GM21423 (cell line): ENCODE data around the gene HEXIM1.
A peak's percentile ranks its signal among the peaks of the same experiment; 100 is the strongest.

Experiments used
- ATAC-seq: cut with Tn5 transposase; IDR thresholded peaks from one replicate; pipeline ENCODE4 v1.9.1; 2021; ENCODE audit warnings: mild to moderate bottlenecking, moderate library complexity; ENCODE audit not compliant: unreplicated experiment

The HEXIM1 gene

DNA sequence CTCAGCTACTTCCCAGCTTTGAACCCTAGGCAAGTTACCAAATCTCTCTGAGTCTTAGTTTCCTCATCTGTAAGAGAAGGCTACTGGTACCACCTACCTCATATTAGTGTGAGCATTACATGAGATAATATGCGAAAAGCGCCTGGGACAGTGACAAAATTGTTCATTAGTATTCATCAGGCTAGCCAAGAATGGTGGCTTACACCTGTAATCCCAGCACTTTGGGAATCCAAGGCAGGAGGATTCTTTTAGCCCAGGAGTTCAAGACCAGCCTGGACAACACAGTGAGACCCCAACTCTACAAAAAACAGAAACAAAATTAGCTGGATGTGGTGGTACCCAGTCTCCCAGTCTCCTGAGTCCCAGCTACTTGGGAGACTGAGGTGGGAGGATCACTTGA is 19.3 kb upstream of the HEXIM1 start:
- ATAC-seq: no peak

- ATAC-seq: no peak
Observed at GRCh38 chr17:45129426-45129939, 18.8 kb upstream of the HEXIM1 start.

- no peak for ATAC-seq
Observed at GRCh38 chr17:45129940-45130680, 18.2 kb upstream of the HEXIM1 start.

DNA sequence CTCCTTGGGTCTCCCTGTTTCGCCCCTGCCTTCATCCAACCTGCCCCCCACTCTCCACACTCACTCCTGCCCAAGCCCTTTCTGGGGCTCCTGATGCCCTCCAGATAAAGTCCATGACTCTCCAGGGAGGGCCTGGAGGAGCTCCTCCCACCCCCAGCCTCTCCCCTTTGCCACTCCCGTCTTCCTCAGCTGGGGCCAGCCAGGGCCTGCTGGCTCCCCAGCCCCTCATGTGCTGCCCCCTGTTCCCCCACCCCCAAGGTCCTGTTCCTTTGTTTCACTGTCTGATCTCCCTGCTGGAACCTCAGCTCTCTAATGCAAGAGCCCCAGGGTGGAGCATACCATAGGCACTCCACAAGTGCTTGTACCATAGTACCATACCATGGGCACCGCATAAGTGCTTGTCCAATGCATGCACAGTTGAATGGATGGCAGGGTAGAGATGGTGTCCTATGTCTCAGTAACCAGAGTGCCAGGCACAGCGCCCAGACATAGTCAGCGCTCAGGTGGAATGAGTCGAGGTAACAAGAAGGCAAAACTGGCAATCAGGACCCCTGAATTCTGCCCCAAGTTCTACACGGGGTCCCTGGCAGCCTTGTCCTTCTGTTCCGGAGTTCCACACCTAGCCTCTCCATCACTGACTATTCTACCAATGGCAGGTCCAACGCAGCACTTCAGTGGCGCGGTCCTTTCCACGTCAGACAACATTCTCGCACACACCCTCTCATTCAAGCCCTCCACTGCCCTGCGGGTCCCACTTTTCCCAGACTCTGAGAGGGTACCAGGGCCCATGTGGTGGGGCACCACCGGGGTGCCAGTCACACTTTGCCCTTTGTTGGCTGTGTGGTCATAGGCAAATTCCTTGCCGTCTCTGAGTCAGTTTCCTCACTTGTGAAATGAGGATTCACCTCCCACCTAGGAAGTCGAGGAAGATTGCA is 17.3 kb upstream of the HEXIM1 start:
- ATAC-seq: no peak

GRCh38 chr17:45131616-45132319 is 16.5 kb upstream of the HEXIM1 start:
- no peak for ATAC-seq

DNA sequence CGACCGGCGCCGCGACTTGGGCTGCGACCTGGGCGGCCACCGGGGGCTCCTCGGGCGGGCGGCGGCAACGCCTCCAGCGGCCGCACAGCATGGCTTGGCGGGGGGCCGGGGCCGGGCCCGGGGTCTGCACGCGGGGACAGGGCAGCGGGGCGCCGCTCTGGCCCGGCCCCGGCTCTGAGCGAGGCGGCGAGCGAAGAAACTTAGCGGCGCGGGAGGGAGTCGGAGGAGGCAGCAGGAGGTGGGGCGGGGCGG is 16.0 kb upstream of the HEXIM1 start, which contains the start of gene PLCD3:
Gene PLCD3, minus strand, starts transcription at position 196 of the 252 bp plus-strand sequence. Its CDS starts 105 bp downstream, at position 91.
- no peak for ATAC-seq

DNA sequence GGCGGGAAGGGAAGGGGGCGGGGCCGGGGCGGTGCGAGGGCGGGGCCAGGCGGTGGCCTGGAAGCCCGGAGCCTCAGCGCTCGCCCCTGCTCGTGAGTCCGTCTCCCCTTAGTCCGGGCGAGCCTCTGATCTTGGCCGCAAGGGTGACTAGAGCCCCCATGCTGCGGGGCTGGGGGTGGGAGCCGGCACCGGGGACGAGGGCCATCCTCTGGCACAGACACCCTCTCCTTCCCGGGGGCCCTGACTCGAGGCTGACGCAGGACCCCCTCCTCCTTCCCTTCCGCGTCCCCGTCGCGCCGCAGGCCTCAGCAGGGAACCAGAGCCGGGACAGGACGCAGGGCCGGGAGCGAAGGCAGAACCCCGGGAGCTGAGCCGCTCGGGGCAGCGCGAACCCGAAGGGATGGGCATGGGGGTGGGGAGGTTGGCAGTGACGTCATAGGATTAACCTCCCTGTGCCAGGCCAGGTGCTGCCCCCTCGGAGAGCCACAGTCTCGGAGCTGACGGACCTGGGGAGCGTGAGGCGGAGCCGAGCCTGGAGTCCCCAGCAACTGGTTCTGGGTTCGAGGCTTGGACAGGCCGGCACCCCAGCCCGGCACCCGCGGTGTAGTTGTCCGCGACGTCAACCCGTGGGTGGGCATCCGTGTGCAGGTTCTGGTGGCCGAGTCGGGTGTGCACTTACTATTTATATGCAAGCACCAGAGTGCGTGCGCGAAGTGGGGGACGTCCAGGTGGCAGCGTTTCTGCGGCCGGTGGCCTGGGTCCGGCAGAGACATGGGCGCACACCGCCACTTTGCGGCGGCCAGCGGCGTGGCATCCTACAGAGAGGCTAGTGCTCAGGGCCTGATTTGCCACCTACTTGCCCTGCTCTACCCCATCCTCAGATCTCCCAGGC is 15.5 kb upstream of the HEXIM1 start:
- no peak for ATAC-seq

DNA sequence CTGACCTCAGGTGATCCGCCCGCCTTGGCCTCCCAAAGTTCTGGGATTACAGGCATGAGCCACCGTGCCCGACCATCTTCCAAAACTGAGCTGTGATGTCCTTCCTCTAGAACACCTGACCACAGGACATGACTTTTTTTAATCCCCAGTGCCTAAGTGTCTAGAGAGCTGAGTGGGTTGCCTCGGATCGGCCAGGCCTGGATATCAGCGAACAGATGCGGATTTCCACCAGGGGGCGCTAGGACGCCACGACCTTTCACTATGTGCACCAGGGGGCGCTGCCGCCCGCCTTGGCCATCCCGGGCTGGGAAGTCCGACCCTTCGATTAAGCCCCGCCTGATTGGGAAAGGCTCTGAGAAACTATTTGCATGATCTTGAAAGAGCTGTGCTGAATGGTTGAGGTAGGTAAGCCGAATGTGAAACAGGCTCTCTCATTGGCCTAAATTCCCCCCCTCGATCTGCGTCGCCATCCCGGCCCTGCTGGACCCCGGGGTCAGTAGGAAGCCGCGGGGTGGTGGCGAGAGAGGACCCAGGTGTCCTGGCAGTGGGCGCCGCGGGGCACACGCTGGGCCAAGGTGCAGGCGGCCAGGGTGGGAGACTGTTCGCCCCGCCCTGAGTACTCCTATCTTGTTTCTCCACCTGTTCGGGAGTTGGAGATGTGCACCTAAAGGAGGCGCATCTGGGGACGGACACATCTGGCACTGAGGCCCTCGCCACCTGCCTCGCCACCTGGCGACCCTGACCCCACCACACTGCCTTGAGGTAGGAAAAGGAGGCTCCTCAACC is 12.9 kb upstream of the HEXIM1 start, which contains the start of gene ACBD4:
Gene ACBD4, plus strand, starts transcription at position 496 of the 786 bp plus-strand sequence. CDS start 458 bp downstream, outside the sequence.
- ATAC-seq: peak; percentile 75

GRCh38 chr17:45135978-45136791 is 12.1 kb upstream of the HEXIM1 start:
- ATAC-seq: no peak

DNA sequence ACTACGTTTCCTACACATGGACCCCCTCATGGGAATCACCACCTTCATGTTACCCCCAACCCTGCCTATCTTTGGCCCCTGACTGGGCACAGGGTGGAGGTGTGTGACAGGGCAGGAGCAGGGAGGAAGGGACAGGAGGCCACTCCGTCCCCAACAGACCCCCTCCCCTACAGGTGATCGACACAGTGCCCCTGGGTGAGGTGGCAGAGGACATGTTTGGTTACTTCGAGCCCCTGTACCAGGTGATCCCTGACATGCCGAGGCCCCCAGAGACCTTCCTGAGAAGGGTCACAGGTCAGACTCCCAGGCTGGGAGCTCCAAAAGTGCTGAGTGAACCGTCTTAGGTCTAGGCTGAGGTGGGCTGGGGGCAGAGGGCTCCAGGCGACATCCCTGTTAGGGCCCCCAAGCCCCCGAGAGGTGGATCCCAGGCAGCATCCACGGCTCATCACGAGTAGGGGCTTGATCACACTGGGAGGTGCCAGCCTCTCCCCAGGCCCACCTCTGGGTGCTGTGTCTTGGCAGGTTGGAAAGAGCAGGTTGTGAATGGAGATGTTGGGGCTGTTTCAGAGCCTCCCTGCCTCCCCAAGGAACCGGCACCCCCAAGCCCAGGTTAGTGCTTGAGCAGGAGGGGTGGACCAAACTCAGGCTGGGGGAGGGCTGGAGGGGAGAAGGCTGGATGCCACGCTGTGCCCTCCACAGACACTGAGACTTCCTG is 11.3 kb upstream of the HEXIM1 start:
- ATAC-seq: no peak

- no peak for ATAC-seq
Observed at GRCh38 chr17:45137561-45138305, 10.5 kb upstream of the HEXIM1 start.

DNA sequence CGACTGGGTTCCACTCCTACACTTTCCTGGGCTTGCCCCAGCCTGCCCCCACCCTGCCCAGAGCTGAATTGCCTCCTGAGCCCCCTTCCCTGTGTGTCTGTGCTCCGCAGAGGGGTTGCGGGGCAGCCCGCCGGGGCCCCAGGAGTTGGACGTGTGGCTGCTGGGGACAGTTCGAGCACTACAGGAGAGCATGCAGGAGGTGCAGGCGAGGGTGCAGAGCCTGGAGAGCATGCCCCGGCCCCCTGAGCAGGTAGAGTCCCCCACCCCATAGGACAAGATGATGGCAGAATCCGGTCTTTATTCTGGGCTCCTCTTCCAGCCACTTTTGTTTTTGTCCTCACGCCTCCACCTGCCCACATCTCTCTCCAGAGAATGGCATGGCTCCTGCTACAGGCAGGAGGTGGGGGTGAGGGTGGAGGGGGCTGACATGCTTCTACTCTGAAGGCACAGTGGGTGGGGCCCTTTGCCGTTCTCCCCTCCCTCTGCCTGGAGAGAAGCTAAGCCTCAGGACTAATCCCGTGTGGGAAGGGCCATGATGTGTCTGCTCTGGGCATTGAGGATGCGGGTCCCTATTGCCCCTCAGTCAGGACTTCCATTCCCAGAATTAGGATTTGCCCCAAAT is 9.3 kb upstream of the HEXIM1 start:
- no peak for ATAC-seq

DNA sequence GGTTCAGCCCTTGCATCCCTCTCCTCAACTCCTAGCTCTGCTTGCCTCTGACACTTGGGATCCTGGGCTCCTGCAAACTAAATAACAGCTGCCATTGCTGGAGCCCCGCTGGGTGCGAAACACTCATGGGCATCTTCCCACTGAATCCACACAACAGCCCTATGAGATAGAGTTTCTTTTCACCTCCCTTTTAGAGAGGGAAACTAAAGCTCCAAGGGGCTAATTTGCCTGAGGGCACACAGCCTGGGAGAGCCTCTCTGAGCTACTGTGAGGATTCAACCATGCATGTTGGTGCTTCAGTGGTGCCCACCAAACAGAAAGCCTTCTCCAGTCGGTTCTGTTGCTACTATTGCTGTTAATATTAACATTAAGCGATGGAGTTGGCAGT is 8.7 kb upstream of the HEXIM1 start:
- no peak for ATAC-seq

GRCh38 chr17:45143094-45143670 is 5.1 kb upstream of the HEXIM1 start:
- no peak for ATAC-seq

DNA sequence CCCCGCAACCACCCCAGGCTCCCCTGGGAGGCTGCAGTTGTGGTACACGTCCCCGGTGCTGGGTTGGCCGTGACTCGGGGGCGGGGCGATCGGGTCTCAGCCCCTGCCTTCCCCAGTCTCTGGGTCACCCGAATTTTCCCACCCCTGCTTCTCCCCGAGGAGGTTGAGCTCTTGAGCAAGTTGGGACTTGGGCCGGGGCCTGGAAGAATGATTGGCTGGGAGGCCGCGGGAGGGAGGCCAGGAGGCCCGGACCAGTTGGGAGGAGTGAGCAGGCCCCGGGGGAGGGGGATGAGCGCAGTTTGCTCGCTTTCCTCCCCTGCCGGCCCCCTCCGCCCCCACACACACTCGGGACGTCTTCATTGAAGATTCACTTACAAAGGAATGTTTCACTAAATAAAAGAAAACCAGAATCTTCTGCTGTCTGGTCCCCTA is 4.5 kb upstream of the HEXIM1 start:
- ATAC-seq: no peak
